GM21528 (cell line): ENCODE measurements around the gene ZNF284.
"Not testable (repeated sequence)": the region's sequence is repeated elsewhere in the genome, so short reads cannot be mapped to it uniquely, and the experiment has no call there.

Experiments used
- ATAC-seq: cut with Tn5 transposase; IDR thresholded peaks from one replicate; pipeline ENCODE4 v1.9.1; 2021; ENCODE audit warnings: mild to moderate bottlenecking, moderate library complexity; ENCODE audit not compliant: unreplicated experiment, low FRiP score

The ZNF284 gene

DNA sequence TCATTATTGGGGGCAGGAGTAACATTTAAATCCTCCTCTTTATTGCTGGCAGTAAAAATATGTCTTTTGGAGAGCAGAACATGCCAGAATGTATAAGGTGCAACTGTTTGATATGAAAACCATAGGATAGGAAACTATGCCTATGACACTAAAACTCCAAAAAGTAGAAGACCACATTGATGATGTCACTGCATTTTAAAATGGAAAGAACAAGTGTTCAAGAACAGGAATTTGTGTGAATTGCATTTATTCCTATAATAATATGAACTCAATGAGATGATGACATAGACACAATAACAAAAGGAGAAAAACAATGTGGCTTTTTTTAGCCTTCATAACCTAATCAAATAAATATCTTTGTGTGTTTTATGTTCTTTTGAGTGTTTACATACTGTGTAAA lies 37.5 kb downstream of the ZNF284 start:
- ATAC-seq = no peak

DNA sequence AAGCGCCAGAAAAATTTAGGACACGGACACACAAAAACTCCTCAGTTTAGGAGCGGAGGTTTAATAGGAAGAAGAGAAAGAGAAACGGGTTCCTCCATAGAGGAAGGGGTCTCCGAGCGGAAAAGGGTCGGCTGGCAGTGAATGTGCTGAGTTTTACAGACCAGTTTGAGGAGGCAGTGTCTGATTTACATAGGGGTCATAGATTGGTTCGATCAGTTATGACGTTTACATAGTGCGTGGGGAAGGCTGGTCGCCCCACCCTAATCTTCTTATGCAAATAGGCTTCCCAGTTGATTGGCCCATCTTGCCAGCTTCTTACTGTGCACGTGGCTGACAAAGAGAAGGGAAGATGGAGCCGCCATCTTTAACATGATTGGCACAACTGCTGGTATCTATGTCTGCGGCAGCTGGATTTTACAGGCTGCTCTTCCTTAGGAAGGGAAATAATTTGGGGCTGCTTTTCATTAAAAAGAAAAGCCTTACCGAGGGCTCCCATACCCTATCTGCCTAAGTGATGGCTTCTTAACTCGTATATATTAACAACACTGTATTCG lies 40.0 kb downstream of the ZNF284 start:
- no peak for ATAC-seq

DNA sequence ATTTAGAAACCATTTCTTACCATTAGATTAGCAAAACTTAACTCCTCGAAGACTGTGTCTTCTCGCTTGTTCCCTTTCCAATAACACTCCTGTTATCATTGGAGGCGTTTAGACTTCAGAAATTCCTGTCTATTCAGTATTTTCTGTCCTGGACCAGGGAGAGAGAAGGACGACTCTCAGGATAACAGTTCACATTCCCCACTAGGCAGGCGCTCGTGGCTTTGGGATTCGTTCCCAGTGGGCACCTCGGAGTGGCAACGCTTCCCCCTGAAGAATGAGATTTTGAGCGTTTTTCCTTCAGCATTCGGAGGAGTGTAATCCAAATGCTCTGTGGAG lies 40.8 kb downstream of the ZNF284 start:
- no peak for ATAC-seq

DNA sequence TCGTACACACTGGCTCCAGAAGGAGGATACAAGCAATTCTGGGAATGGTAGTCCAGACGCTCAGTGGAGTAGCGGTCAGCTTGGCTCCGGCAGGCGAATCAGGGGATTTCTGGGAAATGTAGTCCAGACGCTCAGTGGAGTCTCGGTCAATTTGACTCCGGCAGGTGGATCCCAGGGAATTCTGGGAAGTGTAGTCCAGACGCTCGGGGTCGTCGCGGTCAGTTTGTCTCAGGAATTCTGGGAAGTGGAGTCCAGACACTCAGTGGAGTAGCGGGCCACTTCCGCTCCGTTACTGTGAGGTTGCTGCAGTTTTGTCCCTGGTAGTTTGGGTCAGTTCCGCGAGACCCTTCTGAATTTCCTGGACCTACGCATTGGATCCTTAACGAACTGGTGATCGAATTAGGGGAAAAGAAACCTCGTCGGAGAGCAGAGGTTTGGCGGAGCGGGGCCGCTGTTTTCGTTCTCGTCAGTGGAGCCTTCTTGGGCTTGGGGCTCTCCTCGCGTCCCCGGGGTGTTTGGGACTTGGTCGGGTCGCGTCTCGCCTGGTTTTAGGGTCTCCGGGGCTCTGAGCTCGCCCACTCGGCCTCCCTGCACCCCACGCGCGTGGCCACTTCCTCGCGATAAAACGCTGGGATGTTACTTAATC lies 41.3 kb downstream of the ZNF284 start, which contains the start of gene ZNF225:
TSS of gene ZNF225 (plus strand) at position 262 of the 646 bp plus-strand sequence. CDS start 2,429 bp downstream, outside the sequence.
- ATAC-seq = peak; percentile 92

DNA sequence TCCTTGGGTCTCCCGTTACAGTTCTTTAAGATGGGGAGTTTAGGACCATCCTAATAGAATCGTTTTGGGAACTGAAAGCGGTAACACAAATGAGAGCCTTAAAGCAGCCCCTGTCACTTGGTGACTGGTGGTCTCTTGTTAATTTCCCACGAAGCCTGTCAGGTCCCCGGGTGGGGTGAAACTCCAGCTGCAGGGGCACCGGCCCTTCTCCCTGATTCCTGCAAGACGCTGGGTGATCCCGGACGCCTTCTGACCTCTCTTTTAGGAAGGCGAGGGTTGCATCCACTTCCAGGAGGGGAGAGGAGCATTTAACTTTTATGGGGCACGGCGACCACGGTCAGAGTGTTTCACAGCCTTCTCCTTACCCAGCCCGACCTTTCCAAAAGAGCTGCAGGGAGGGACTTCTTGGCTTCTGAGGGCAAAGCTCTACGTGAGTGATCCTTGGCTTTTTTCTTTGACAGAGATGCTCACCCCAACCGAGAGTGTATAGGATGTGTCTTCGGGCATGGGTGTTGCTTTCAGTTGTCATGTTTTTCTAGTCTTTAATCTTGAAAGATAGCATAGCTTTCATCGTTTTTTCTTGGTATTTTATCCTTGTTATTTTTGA lies 41.9 kb downstream of the ZNF284 start:
- ATAC-seq = no peak

DNA sequence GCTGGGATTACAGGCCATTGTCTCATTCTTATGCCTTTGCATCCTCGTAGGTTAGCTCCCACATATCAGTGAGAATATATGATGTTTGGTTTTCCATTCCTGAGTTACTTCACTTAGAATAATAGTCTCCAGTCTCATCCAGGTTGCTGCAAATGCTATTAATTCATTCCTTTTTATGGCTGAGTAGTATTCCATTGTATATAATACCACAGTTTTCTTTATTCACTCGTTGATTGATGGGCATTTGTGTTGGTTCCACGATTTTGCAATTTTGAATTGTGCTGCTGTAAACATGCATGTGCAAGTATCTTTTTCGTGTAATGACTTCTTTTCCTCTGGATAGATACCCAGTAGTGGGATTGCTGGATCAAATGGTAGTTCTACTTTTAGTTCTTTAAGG lies 49.2 kb downstream of the ZNF284 start:
- not testable (repeated sequence) for ATAC-seq

DNA sequence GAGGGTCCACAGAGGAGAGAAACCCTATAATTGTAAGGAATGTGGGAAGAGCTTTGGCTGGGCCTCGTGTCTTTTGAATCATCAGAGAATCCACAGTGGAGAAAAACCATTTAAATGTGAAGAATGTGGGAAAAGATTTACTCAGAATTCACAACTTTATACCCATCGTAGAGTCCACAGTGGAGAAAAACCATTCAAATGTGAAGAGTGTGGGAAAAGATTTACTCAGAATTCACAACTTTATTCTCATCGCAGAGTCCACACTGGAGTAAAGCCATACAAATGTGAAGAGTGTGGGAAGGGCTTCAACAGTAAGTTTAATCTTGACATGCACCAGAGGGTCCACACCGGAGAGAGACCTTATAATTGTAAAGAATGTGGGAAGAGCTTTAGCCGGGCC lies 60.0 kb downstream of the ZNF284 start:
- ATAC-seq = no peak
